GM03348 (cell line): ENCODE measurements around the gene CTXND2.
"Not testable (repeated sequence)": the region's sequence is repeated elsewhere in the genome, so short reads cannot be mapped to it uniquely, and the experiment has no call there.

Experiments used
- DNase-seq: peaks from one replicate; pipeline ENCODE4 v3.0.0; 2012; ENCODE audit warnings: low spot score

The CTXND2 gene

DNA sequence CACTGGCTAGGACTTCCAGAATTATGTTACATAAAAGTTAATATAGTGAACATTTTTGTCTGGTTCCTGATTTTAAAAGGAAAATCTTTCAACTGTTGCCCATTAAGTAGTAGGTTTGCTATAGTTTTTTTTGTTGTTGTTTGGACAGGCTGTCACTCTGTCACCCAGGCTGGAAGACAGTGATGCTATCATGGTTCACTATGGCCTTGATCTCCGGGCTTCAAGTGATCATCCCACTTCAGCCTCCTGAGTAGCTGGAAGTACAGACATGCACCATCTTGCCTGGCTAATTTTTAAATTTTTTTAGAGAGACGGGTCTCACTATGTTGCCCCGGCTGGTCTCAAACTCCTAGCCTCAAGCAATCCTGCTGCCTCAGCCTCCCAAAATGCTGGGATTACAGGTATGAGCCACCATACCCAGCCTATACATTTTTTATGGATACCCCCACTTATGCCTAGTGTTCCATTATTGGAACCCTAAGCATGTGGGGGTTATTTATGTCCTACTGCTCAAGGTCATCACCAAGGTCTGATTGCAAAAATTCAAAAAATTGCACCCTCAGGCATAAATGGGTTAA lies 6.5 kb downstream of the CTXND2 start:
- no peak for DNase-seq

DNA sequence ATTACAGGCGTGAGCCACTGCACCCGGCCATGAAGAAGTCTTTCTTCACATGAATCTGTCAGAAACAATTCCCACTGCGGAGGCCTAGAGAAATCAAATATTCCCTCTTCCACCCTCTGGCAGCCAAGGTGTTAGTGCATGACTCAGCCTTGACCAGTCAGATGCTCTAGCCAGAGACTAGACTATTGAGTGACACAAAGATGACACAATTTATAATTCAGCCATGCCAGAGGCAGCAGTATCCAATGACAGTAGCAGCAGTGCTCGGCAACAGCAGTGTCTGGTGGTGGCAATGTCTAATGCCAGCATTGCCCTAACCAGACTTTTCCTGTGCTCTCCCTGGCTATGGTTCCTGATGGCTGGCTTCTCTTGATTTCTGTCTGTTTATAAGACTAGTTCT lies 8.7 kb downstream of the CTXND2 start:
- peak; percentile 30 for DNase-seq

DNA sequence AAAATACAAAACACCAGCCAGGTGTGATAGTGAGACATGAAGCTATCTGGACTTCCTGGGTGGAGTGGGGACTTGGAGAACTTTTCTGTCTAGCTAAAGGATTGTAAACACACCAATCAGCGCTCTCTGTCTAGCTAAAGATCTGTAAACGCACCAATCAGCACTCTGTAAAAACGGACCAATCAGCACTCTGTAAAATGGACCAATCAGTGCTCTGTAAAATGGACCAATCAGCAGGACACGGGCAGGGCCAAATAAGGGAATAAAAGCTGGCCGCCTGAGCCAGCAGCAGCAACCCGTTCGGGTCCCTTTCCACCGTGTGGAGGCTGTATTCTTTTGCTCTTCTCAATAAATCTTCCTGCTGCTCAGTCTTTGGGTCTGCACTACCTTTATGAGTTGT lies 12.9 kb downstream of the CTXND2 start:
- DNase-seq = not testable (repeated sequence)

DNA sequence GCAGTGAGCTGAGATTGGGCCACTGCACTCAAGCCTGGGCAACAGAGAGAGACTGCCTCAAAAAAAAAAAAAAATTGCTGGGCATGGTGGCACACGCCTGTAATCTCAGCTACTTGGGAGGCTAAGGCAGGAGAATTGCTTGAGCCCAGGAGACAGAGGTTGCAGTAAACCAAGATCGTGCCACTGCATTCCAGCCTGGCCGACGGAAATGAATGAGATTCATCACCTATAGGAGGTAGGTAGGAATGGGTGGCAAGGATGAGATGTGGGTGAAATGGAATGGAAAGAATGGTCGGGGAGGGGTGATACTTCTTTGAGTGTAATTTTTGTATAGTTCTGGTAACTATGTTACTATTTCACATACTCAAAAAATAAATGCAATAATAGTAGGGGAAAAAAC lies 15.4 kb downstream of the CTXND2 start:
- DNase-seq = no peak

DNA sequence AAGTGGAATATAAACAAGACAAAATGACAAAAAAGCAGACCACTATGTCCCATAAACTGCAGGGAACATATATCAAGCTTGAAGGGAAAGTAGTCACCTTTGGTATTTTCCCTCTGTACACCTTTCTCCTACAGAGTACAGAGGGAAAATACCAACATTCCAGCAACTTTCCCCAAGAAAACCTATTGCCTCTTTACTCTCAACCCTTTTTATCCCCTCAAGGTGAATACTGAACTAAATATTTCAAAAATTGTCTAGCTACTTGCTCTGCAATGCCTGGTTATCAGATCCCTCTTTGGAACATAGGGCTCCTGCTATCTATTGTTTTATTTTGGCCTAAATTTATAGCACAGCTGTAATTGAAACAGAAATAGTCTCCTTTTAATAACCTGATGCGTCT lies 15.8 kb downstream of the CTXND2 start:
- DNase-seq = no peak

DNA sequence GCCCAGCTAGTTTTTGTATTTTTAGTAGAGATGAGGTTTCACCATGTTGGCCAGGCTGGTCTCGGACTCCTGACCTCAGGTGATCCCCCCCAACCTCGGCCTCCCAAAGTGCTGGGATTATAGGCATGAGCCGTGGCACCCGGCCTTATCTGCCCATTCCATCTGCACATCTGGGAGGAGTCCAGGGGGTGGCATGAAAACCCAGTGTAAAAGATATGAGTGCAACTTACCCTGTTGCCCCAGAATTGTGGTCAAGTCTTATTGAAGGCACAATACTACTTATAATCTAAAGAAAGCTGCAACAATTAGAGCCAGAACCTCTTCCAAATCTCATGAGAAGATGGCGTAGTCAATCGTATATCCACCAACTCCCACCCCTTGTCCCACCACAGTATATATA lies 18.4 kb downstream of the CTXND2 start:
- DNase-seq = no peak

DNA sequence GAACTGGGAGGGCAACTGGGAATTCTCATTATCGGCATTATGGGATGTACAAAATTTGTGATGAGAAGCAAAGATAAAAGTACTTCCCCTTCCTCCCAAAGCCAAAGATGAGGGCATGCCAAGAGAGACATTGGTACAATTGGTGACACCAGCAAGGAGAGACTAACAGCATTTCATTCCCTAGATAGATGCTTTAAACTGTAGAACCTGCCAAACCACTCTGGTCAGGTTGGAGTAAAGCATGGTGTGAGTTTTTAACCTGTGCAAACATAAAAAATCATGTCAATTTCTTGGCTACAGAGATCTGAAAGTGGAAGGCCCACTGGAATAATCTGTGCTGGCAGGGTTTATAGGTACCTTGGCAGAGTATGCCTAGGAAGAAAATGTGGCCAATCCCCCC lies 19.4 kb downstream of the CTXND2 start:
- DNase-seq = no peak

DNA sequence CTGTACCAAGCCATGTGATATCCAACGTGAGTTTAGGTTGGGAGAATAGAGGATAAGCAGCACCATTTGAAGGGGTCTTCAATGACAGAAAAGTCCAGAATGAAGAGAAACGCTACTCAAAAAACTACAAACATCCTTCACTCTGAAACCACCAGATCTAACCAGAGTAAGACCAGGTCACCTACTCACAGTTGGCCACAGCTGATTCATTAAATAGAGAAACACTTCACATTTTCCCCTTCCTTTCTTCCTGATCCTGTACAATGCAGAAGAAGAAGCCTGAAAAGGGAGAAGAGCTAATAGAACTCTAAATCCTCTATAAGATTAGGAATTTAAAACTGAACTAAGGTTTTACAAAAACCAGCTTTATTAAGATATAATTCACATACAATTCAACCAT lies 19.9 kb downstream of the CTXND2 start:
- no peak for DNase-seq

DNA sequence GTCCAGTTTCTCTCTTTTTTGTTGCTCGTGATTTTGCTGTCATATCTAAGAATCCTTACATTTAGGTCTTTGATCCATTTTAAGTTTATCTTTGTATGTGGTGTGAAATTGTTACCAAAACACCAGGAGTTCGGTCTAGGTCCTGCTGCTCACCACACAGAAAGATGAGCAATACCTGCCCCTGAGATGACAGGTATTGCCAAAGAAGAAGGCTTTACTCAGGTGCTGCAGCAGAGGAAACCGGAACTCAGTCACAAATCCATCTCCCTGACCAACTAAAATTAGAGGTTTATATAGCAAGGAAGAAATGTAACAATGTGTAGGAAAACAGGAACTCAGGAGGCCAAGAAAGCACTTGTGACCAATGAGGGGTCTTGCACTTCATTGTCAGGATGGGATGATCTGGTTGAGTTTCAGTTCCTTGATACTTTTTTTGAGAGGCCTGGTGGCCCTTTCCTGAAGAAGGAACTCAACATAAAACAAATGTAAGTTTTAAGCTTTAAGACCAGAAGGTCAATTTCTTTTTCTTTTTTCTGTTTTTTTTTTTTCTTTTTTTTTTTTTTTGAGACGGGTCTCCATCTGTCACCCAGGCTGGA lies 22.7 kb downstream of the CTXND2 start:
- DNase-seq = no peak

DNA sequence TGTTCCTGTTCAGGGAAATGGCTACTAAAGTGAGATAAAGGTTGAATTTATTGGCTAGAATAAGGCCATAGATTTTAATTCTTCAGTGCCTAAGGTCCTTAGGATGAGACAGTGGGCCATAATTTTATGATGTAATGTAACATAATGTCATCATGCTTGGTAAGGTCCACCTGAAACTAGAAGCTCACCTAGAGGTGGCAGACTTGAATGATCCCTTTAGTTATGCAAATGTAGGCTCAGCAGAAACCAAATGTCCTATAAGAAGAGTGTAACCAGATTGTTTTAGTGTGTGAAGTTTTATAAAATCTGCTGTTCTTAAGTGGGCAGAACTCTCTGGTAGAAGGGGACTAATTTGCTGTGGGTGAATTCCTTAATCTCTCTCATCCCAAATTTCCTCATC lies 25.7 kb downstream of the CTXND2 start:
- DNase-seq = no peak

DNA sequence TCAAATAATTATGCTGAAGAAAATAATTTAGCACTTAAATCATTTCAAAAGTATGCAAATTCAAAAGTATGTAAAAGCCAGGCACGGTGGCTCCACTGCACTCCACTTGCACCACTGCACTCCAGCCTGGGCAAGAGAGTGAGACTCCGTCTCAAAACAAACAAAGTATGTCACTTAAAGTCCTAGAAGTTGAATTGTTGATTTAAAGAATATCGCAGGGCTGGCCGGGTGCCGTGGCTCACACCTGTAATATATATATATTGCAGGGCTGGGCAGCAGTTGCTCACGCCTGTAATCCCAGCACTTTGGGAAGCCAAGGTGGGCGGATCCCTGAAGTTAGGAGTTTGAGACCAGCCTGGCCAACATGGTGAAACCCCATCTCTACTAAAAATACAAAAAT lies 30.5 kb downstream of the CTXND2 start:
- DNase-seq = no peak

DNA sequence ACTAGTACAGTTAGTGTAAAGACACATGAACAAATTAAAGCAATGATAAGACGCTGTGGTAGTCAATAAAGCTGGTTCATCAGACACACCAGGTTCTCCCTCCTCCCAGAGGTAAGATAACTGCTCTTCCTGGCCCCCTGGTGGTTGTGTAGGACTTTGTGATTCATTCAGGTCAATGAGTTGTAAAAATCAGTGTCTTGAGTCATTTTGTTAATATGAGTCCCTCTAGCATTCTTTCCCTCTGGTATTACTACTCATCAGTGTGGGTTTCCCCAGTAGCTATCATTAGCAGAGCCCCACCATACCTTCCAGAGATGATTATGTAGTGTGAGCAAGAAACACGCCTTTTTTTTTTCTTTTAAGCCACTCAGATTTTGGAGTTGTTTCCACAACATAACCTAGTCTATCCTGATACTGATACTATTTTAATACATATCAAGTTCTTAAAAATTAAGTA lies 35.6 kb downstream of the CTXND2 start:
- DNase-seq = peak; percentile 89

DNA sequence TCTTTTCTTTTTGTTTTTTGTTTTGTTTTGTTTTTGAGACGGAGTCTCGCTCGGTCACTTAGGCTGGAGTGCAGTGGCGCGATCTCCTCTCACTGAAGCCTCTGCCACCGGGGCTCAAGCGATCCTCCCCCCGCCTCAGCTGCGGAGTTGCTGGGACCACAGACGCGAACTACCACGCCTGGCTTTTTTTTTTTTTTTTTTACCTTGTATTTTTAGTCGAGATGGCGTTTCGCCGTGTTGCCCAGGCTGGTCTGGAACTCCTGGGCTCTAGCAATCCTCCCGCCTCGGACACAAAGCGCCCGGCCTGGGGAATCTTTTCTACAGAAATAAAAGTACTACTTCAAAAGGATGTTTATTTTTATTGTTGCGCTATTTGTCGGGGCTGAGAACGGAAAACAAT lies 38.1 kb downstream of the CTXND2 start:
- no peak for DNase-seq

DNA sequence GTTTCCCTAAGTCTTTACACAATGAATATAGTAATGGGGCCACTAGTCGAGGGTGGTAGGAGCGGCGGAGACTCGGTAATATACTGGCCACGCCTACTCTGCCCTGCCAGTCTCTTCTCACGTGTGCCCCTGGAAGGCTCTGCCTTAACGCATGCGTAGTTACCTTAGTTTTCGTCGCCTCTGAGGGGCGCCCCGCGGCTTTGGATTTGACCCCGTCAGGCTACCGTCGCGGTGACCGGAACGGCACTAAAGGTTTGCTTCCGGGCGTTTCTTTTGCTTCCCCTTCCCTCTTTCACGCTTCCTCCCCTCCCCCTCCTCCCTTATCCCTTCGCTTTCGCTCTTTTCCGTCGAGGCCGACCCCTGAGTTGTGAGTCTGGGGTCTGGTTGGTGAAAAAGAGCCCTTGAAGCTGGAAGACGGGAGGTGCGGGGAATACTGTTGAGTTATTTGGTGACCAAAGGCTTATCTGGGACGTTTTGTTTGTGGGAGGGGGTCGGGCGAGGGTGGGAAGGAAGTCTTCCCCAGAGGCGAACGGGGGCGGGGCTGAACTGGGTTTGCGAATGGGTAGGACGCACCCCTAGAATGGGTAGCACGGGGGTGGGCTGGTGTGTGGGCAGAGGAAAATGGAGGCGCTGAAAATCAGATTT lies 39.3 kb downstream of the CTXND2 start, which contains the start of gene SETDB1:
Gene SETDB1, plus strand, starts transcription at position 267 of the 645 bp plus-strand sequence. CDS start 1,352 bp downstream, outside the sequence.
- DNase-seq = peak; percentile 96

DNA sequence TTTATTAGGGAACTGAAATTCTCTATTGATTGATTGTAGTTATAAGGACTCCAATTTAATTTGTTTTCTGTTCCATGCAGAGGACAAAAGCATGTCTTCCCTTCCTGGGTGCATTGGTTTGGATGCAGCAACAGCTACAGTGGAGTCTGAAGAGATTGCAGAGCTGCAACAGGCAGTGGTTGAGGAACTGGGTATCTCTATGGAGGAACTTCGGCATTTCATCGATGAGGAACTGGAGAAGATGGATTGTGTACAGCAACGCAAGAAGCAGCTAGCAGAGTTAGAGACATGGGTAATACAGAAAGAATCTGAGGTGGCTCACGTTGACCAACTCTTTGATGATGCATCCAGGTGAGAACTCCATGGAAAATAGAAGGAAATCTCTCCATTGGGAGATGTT lies 40.7 kb downstream of the CTXND2 start:
- no peak for DNase-seq

DNA sequence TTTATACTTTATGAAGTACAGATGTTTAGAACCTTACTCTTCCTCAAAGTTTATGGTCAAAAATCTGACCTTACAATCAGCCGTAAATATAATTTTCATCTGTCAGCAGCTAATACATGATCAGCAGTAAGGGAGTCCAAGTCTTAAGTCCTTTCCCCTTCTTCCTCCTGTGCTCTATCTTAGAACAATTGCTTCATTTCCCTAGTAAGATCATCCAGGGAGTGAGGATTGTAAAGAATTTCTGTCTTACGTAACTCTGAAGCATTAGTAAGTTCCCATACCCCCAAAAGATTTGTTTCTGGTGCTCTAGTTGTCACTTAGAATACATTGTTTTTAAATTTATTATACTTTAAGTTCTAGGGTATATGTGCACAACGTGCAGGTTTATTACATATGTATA lies 41.4 kb downstream of the CTXND2 start:
- no peak for DNase-seq

DNA sequence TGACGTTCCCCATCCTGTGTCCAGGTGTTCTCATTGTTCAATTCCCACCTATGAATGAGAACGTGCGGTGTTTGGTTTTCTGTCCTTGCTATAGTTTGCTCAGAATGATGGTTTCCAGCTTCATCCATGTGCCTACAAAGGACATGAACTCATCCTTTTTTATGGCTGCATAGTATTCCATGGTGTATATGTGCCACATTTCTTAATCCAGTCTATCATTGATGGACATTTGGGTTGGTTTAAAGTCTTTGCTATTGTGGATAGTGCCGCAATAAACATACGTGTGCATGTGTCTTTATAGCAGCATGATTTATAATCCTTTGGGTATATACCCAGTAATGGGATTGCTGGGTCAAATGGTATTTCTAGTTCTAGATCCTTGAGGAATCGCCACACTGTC lies 41.8 kb downstream of the CTXND2 start:
- not testable (repeated sequence) for DNase-seq

DNA sequence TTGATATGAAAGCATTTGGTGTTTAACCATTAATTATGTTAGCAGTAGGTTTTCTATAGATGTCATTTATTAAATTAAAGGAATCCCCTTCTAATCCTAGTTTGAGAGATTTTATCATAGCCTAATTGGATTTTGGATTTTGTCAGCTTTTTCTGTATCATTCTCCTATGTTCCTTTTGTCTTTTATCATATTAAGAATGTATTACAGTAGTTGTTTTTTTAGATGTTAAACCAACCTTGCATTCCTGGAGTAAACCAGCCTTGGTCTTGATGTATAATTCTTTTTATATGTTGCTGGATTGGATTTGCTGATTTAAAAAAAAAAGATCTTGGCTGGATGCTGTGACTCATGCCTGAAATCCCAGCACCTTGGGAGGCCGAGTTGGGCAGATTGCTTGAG lies 44.8 kb downstream of the CTXND2 start:
- no peak for DNase-seq

DNA sequence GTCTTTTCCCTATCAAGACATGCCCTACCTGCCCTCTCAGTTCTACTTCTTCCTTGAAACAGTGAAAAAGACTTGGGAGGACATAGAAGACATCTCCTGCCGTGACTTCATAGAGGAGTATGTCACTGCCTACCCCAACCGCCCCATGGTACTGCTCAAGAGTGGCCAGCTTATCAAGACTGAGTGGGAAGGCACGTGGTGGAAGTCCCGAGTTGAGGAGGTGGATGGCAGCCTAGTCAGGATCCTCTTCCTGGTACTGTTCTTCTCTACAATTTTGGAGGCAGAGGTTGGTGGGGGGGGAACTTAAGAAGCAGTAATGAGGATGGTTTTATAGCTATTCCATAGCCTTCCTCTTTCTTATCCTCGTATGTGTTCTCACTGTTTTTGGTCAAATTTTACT lies 57.9 kb downstream of the CTXND2 start:
- no peak for DNase-seq

DNA sequence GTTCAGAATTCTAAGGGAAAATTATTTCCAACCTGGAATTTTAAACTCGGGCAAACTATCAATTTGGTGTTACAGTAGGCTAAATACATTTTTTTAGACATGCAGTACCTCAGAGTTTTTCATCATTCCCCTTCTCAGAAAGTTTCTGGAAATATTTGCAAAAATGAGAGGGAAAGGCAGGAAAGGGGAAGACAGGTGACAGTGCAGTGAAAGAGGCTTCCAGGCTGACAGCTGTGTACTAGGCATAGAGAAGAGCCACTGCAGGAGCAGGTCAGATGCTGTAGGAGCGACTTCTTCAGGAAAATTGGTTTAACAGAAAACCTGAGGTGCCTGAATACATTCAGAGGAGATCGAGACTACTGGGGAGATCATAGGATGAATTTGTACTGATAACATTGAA lies 67.8 kb downstream of the CTXND2 start:
- no peak for DNase-seq

DNA sequence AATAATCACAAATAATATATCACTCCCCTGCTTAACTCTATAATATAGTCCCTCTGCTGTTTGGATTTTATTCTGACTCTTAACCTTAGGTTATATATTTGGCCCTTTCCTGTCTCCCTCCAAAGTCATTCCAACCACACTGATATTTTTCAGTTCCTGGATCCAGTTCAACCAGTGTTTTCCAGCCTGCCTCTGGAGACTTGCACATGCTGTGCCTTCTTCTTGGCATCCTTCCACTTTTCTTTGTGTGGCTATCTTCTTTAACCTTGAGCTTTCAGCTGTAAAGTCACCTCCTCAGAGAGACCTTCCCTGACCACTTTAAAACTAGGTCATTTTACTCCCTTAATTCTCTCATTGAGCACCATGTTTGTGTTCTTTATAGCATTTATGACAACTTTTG lies 68.3 kb downstream of the CTXND2 start:
- DNase-seq = no peak

DNA sequence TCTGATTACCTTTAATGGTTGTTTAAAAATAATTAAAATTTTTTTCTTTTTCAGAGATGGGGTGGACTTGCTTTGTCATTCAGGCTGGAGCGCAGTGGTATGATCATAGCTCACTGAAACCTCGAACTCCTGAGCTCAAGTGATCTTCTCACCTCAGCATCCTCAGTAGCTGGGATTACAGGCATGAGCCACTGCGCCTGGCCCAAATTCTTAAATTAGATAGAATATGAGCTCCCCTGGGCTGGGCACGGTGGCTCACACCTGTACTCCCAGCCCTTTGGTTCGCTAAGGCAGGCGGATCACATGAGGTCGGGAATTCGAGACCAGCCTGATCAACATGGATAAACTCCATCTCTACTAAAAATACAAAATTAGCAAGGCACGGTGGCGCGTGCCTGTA lies 70.7 kb downstream of the CTXND2 start:
- no peak for DNase-seq

DNA sequence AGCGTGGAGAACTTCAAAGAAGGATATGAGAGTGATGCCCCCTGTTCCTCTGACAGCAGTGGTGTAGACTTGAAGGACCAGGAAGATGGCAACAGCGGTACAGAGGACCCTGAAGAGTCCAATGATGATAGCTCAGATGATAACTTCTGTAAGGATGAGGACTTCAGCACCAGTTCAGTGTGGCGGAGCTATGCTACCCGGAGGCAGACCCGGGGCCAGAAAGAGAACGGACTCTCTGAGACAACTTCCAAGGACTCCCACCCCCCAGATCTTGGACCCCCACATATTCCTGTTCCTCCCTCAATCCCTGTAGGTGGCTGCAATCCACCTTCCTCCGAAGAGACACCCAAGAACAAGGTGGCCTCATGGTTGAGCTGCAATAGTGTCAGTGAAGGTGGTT lies 73.7 kb downstream of the CTXND2 start:
- no peak for DNase-seq

DNA sequence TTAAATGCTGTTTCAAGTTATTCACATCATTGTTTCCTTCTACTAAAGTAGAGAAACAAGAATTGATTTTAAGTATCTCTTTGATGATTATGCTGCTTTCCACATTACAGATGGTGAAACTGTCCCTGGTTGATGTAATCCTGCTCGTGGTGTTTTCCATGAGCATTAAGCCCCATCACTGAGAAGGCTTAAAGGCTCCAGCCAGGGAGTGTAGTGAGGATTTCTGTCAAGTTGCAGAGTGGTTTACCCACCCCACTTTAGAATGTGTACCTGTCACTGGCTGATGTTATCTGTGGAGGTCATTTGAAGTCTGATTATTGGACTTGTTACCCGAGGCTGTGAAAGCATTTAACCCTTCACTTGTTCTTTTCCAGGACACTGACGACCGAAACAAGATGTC lies 74.8 kb downstream of the CTXND2 start:
- DNase-seq = no peak
